Activated CD4-positive, alpha-beta T cell treated with anti-CD3 and anti-CD28 coated beads, Interleukin-2, amount 50 U/mL, for 4 hours (primary cell): Measurements from ENCODE around the gene MED23.

Source experiments
- DNase-seq, 2 experiments: peaks; one replicate each; pipeline ENCODE4 v3.0.0-alpha.2; 2020

Gene MED23

DNA sequence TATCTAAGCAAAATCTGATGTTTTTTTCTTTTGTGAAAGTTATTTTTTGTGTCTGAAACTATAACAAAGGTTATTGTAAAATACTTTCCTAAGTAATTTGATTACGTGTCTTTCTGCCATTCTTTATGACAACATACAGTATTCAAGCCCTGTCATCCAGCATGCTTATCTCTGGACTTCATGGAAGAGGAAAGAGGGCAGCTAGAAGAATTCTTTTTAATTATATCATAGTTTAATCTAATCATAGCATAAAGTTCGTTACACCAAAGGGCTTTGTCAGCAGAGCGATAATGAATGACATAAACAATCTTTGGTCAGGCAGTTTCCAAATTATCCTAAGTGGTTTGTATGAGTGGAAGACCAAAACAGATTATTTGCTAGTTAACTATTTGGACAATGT lies 12.5 kb upstream of the MED23 start:
- DNase-seq, result no peak

DNA sequence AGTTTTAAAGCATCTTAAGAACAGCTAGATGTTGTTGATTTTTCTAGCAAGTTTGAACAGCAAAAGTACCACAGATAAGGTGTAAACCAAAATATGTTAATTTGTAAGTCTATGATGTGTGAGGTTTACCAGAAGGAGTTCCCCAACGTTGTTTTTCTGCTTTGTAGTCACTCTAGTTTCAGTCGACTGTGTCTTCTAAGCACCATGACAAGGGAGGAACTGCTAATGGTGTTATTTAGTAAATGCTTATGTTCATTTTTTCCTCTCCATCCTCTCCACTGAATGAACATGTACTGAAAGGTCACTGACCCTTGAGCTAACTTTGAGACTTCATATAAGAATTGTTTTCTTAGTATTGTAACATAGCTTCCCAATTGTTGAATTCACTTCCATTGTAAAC lies 12.1 kb upstream of the MED23 start:
- DNase-seq, result no peak

DNA sequence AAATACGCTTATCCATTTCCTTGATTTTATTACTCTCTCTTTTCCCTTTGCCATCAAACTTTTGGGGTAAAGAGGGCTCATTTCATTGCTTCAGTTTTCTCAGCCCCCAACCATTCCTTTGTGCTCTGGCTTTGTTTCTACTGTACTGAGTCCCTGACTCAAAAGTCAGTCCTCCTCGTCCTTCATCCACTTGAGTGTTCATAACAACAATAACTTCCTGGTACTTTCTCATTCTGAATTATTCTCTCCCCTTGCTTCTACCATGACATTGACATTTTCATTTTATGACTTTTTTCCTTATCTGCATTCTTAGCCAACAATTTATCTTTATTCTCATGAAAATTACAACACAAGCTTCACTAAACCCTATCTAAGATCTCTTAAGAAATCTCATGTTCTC lies 10.0 kb upstream of the MED23 start:
- DNase-seq, result no peak

DNA sequence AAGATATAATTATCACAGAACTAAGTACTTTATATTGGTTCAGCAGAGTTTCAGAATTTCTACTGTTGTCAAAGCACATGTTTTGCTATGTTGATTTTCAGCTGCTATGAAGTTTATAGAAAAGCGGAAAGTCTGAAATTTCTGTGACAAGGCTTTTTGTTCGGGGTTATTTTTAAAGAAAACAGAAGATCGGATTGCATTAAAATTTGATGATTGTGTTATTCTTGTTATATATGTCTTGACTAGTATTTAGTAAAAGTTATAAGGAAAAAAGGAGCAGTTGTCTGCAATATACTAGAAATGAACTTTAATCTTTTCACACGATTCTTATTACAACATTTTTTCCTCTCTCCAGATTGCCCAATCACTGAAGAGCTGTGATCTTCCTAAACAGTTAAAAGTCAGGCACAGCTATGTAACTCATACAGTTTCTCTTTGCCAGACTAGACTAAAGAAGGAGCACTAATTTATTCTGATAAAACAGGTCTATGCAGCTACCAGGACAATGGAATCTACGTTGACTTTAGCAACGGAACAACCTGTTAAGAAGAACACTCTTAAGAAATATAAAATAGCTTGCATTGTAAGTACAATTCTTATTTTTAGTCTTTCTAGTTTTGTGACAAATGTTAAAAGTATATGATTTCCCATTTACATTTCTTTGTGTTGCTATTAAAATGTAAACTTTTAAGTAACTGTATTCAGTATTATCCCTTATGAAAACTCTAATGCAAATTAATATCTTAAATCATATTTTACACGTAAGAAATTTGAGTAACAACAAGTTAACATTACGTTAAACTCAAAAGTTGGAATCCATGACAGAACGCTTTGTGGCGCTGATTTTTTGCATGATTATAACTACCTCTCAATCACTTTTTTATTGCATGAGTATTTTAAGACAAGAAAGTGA lies 9.1 kb upstream of the MED23 start, which contains the start of gene ENPP3:
Gene ENPP3 (plus strand): TSS at position 423 of the 913 bp plus-strand sequence. CDS start 83 bp downstream, at position 506.
- DNase-seq, result no peak

DNA sequence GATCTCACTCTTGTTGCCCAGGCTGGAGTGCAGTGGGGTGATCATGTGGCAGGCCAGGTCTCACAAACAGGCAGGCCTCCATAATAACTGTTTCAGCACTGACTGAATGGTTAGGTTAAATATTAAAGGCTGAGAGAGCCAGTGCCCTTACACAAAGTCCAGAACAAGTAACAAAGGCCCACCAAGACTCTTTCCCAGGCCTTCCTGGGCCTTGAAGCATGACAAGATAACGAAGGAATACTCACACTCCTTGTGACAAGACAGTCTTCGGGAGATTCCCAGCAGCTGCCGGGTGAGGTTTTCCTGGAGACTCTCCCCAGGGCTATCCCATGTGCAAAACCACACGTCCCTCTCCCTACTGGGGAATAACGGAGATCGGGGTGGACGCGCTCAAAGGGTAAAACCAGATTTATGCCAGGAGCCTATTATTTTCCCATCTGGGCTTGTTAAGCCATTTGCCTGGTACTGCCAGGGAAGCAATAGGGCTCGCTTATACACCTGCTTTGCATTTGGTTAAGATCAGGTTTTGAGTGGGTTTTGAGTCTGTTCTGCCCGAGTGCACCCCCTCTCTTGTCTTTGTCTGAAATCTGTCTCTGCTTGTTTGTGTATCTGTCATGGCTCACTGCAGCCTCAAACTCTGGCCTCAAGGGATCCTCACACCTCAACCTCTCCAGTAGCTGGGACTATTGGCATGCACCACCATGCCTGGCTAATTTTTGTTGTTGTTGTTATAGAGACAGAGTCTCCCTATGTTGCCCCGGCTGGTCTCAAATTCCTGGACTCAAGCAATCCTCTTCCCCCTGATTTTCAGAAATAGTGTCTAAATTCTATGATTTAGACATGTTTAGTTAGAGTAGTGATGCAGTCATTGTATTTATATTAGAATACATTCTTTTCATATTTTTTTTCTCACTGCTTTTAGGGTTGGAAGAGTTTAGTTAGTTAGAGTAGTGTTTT lies 7.6 kb upstream of the MED23 start:
- DNase-seq, result no peak

DNA sequence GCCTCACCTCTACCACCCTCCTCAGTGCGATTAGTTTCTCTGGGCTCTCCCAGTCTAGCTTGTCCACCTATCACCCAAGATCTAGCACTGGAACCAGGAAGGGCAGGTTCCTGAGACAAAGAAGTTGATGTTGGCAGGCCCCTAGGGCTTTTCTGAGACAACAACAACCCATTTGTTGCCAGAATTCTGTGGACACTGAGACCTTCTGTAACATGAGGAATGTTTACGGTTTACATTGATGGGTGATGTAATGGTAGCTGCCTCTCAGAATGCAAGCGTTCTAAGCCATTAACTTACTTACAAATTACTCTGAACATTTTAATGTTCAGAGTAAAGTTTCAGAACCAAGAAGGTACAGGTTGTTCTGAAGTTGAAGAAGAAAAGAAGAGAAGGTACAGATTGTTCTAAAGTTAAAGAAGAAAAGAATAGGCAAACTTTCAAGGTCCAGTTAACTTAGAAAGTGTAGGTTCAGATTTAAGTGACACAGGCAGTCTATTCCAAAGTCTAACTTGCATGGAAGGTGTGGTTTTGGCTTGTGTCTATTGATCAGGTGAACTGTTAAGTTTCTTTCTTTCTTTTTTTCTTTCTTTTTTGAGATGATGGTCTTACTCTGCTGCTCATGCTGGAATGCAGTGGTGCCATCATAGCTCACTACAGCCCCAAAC lies 3.7 kb upstream of the MED23 start:
- no peak for DNase-seq

DNA sequence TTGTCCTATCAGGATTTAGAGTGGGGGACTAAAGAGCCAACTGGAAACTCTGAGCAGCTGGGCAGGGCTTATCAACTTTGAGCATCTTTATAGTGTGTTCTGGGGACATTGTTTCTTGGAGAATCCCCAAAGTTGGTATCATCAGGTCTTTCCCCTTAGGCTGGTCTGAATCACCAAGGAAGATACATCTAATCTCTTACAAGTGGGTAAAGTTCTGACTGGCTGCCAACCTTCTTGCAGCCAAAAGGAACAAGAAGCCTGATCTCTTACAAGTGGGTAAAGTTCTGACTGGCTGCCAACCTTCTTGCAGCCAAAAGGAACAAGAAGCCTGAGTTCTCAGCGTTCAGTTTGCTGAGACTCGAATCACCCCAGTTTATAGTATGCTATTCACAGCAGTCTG lies 1.6 kb upstream of the MED23 start:
- no peak for DNase-seq

DNA sequence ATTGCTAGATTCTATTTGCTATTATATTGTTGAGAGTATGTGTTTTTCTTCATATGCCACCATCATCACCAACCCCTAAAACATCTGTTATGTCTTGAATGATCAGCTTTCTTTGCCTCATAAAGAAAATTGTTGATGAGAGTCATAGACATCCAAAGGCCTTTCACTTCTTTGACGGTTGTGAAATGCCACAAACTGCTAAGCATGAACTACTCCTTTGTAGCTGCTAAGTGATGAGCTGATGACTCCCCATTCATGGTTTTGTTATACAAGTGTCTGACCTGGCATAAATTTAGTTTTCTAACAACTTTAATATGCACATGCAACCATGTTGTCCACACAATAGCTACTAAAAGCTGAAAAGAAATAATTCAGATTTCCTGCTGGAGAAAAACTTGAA lies 684 bp upstream of the MED23 start:
- no peak for DNase-seq

DNA sequence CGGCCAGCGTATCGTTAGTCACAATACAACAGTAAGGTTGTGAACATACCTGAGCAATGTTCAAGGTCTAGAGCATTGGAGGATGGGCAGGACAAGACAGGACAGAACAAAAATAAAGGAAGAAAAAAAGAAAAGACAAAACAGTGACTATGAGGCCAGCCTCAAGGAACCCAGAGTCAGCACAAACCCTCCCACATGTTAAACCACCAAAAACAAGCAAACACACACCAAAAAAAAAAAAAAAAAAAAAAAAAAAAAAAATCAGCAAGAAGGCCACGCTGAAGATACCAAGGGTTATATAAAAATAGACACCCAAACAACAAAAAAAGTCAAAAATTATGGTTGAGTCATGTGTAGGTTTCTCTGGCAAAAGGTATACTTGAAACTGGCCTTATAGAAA lies 12.8 kb downstream of the MED23 start:
- no peak for DNase-seq

DNA sequence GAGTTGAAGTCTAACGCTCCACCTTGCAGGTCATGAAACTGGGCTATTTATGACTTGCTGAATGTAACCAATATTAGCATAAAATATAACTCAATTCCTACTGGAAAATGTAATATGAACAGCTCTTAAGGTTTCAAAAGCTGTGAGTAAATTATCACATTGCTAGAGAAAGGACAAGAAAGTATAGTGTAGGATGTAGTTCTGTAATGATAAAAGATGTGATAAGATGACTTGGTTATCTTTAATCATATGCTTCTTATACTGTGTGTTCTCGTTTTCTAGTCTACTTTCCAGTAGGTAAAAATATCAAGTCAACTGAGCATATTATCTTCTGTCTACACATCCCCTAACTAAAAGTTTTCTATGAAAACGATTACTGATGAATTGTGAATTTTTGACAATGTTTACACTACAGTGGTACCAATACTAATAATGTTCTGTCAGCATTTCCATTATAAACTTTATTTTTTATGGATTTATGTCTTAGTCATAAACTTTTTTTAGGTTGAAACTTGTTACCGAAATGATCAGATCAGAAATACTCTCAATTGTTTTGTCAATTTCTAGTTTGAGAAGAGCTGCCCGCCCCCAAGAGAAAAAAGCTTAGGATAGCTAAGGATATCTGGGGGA lies 14.6 kb downstream of the MED23 start:
- no peak for DNase-seq

DNA sequence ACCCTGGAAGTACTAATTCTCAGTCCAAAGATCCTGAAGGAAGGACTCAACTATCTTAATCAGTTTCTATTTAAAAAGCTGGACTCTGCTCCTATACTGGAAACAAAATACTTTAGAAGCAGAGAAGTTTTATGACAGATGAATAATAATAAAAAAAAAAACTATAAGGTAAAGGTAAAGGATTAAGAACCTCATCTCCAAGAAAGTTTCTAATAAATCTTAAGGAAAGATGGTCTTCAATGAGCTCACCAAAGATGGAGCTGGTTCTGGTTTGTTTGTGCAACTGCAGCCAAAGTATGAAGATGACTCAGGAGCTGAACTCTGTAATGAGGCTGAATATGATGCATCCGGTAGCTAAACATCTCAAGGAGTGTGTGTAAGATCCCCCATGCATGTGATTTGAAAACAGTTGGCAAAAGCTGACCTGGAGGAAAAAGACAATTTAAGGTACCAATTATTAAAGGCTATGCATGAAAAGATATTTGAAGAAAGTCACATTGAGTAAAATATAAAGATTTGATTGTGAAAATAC lies 25.2 kb downstream of the MED23 start:
- no peak for DNase-seq

DNA sequence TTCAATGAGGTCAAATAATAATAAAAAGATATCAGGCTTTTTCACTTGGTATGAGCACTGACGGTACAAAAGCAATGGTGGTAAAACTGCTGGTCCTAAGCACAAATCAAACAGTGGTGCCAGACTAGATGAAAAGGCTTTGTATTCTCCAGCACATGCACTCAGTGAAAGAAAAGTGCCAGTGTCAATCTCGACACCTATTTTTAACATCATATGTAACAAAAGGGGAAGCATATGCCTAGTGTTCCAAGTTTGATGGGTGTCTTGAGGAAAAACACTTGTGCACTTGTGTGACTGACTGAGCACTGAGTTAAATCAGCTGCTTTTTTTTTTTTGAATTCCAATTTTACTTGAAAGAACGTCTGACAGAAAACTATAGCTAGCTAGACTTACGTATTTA lies 27.3 kb downstream of the MED23 start:
- DNase-seq, result no peak

DNA sequence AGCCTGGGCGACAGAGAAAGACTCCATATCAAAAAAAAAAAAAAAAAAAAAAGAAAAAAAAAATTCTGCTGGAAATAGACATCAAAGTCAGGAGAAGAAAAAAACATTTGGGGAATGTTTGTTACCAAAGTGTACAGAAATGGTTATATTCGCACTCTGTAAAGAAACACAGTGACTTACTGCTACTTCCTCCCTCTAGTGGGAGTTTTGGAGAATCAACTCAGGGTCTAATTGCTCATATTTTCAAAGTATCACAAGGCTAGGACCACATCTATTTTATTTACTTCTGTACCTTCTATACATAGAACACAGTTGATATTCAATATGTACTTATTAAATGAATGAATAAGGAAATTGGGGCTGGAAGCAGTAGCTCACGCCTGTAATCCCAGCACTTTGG lies 30.6 kb downstream of the MED23 start:
- DNase-seq, result no peak

DNA sequence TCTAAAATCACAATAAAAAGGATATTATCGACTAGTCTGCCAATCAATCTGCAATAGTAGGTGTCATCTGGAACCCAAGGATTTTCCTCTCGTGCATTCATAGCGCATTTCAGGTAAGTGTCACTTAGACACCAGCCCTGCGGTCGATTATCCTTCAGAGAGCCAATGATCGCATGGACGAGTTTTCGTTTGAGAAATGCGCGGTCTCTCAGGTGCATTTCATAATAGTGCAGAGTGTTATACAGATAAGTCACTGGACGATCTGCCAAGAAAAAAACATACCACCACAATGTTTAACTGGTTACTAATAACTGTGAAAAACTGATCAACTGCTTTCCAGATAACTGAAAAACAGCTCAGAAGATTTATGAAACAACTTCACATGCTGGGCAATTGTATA lies 34.0 kb downstream of the MED23 start:
- DNase-seq, result no peak

DNA sequence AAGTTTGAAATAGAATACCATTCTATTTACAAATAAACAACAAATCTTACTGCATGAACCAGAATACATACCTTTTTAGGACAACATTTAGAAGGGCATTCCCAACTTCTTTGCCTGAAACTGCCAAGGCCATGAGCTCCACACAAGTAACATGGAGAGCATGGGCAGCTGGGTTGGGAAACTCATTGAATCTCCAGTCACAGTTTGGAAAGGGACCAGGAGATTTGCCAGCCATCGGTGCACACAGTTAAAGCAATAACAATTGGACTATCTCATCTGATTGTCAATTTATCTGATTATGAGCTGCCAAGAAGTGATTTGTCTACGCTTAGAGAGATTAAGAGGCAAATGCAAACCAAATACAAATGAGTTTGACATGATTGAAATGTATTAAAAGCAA lies 35.1 kb downstream of the MED23 start:
- no peak for DNase-seq

DNA sequence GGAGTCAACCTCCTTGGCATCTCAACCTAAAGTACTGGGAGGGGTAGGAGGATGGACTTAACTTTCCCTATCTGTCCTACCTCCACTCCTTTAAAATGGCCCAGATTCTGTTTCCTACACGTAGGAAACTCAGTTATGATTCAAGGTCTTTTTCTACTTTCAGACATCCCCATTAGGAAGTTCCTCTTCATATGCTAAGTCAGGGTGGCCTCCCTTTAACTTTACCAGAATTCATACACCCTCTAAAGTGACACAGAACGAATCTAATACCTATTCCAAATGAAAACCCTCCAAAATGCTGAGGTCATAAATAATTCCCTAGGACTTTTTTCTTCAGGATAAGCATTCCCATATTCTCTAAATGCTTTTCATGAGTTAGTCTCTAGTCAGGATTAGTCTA lies 39.4 kb downstream of the MED23 start:
- no peak for DNase-seq

DNA sequence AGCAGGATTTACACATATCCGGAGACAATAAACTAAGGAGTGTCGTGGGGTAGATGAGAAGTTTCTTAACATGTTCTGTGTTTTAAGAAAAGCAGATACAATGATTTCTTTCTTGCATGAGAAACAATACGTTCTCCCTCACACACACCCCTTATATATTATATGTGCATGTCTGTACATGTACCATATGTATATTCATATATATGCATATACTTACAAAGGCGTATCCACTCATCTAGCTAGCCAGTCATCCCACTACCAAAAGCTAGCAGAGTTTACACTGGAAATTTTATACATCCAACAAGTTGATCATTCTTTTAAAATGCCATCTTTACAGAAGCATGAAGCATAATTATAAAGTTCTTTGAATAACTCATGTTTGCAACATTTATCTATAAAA lies 40.1 kb downstream of the MED23 start:
- DNase-seq, result no peak

DNA sequence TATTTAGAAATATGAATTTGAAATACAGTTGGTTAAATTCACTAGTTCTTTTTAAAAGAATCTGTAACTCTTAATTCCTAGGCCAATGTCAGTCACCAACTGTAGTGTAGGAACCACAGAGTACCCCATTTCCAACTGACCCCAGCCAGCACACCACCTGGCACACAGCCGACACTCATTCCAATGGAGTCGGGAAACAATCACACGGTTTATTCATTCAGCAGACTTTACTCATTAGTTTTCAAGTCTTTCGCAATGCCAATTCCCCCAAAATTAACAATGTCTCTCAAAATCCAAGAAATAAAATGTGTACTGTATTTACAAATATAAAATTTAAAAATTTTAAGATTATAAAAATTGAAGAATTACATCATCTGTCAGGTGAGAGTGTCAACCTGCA lies 41.5 kb downstream of the MED23 start:
- no peak for DNase-seq

DNA sequence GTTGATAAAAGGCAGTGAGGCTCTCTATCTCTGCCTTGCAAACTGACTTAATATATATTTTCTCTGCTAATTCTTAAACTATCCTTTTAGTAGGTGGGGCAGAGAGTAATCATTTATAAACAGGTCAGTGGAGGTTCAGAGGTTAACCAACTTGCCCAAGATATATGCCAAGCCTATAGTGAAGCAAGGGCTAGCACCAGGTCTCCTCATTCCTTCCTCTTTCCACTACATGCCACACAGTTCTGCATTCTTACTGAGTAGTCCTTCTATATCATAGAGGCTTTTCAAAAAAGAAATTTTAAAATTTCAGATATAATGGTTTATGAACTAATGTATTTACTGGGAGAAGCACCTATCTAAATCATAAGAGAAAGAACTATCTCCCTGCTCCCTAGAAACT lies 46.5 kb downstream of the MED23 start:
- no peak for DNase-seq

DNA sequence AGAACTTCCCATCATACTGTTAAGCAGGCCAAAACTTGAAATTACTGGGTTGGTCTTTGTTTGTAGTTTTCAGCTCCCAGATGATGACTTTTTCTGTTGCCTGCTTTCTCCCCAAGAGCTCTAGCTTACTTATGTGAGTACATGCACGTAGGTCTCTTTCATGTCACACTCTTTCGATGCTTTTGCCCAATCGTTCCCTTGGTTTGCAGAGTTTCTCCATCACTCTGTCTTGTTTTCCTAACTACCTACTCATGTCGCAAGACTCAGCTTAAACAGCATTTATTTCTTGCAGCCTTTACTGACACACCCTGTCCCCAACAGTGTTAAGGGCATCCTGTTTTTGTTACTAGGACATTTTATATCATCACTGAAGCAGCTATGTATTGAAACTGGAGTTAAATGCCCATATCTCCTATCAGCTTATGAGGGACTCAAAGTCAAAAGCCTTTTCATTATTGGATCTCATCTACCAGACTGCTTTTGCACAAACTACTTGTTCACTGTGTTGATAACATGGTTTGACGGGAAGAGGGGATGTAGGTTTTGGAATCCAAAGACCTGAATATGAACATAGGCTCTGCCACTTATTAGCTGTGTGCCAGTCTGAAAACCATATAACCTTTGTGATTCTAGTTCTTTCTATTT lies 52.1 kb downstream of the MED23 start:
- no peak for DNase-seq

DNA sequence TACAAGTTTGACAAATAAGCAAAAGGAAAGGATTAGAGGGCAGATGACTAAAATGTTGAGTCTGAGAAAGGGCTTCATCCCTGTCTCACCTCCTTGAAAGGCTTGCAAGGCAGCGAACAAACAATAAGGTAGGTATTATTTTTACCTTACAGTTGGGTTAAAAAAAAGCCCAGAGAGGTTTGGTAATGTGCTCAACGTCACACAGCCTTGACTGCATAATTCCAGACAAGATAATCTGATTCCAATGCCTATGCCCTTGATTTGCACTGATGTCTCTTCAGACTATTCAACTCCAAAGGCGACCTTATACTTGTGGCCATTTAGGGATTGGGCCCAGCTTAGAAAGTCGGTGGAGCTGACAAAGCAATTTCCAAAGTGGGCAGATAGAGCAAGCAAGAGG lies 53.4 kb downstream of the MED23 start:
- DNase-seq, result no peak

DNA sequence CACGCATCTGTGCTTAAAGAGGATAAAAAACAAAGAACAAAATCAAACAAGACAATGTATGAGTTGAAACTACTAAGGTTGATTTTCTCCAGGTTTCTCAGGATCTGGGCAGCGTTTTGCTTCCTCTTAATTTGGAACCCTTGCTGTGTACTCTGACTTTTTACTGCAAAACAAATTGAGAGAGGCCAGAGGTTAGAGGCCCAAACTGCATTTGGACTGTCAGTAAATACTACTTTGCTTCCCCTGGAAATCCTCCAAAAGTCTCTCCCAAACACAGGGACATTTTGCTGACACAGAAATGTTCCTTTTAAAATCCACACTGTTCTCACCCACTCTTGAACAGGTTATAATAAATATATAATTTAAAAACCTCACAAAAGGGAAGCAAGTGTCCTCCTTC lies 53.9 kb downstream of the MED23 start:
- DNase-seq, result no peak
